IMR-90 (cell line): ENCODE results near the gene NFYC.

Experiments
- POLR2A ChIP-seq: IDR thresholded peaks from 2 replicates; pipeline ENCODE4 v1.6.1; 2012; ENCODE audit warnings: mild to moderate bottlenecking, low read depth, low read length
- RAD21 ChIP-seq: IDR thresholded peaks from 2 replicates; pipeline ENCODE4 v1.6.1; 2012; ENCODE audit warnings: low read length, improper control_type of control experiment

DNA sequence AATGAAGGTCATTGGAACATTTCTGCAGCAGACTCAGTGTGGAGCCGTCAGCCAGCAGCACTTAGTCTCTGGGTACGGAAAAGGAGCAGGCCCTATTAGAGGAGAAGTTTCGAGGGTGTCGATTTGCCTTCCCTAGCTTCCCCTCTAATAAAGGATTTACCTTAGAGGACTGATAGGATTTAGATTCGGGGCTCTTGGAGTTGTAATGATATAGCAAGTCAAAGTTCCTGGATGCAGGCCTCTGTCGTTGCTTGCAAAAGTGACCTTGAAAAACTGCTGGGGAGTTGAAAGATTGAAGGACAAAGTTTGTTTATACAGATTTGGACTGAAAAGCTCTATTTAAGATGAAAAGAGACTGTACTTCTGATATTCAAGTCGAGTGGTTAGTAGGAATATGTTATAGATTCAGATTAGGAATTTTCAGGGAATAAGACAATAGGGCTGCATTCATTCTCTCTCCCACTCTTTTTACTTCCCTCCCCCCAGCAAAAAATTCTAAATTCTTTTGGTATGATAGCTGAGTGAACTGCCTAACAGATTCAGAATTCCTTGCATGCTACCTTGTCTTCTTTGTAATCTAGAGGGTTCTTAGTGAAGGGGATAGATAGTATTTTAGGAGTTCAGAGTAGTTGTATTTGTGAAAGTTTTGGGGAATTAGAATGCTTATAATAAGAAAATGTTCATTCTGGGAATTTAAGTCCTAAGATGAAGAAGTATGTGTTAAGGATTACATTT is 19.2 kb downstream of the NFYC start:
- TF ChIP-seq POLR2A (no peak), RAD21 (no peak)
